TTC549 (cell line): ENCODE measurements around the gene GLI3.

Experiments
- FAIRE-seq: peaks from 2 replicates; lab custom pipeline; 2012; peaks lifted over from hg19 to GRCh38; lab: Jason Lieb, UNC

The GLI3 gene

DNA sequence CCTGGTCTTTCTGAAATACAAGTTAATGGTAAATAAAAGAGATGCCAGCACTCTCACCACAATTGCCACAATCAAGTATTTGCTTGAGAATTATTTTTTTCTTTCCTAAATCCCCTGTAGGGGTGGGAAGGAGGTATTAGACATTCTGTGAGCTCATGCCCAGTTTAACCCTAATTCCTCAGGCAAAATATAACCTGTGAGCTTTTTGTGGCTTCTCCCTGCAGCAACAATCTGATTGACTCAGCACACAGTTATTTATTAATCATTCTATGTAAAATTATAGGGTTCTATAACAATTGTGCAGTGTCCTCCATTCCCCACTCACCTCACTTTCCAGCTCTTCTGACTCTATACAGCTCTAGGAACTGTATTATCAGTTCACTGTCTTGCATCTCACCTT is 66.3 kb downstream of the GLI3 start:
- no peak for FAIRE-seq

GRCh38 chr7:42168512-42168911 is 68.5 kb downstream of the GLI3 start:
- no peak for FAIRE-seq

DNA sequence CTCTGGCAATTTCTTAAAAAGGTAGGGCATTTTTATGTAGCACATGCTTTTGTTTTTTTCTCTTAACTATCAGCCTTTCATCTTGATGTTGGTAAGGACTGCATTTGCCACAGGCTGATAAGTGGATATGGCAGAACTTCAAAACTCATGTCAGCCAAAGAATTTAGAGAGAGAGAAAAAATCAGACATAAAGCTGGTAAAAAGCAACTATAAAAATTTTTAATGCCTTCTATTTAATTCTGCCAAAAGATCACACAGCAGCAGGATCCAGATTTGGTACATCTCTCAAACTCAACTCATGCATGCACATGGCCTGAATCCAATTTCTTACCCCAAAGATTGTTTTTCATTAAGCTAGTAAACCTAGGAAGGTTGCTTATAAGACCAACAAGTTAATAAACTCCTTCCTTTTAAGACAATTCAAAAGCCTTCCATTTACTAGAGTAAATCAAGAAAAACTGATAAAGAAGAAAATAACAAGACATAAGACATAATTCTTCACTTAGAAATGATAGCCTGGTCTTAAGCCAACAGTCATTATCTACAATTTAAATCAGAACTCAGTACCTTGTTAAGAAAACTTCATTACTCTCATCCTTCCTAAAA is 69.3 kb downstream of the GLI3 start:
- no peak for FAIRE-seq

- FAIRE-seq = no peak
These were observed 69.8 kb downstream of the GLI3 start for GRCh38 chr7:42167206-42167605.

- no peak for FAIRE-seq
These were observed 72.1 kb downstream of the GLI3 start for GRCh38 chr7:42164881-42165428.

GRCh38 chr7:42162560-42163325 is 74.3 kb downstream of the GLI3 start:
- no peak for FAIRE-seq

- no peak for FAIRE-seq
These were observed 75.3 kb downstream of the GLI3 start for GRCh38 chr7:42161719-42162118.

GRCh38 chr7:42161110-42161509 is 75.9 kb downstream of the GLI3 start:
- no peak for FAIRE-seq

DNA sequence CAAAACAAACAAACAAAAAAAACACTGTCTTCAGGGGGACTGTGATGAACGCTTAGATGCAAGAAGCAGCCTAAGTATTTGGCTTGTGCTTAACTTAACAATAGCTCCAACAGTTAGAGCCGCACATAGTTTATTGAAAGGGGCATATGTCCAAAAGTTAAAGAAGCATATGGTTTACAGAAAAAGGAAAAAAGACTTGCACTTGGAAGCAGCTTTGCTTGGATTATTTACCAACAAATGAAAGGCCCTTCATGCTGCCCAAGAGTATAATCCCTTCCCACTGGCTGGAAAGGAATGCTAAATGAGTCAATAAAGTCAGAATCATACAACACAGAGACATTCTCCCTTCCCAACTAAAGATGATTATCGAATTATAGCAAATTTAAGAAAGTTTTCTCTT is 77.9 kb downstream of the GLI3 start:
- no peak for FAIRE-seq

- FAIRE-seq = no peak
These were observed 79.9 kb downstream of the GLI3 start for GRCh38 chr7:42156967-42157721.

GRCh38 chr7:42156291-42156865 is 80.6 kb downstream of the GLI3 start:
- no peak for FAIRE-seq

DNA sequence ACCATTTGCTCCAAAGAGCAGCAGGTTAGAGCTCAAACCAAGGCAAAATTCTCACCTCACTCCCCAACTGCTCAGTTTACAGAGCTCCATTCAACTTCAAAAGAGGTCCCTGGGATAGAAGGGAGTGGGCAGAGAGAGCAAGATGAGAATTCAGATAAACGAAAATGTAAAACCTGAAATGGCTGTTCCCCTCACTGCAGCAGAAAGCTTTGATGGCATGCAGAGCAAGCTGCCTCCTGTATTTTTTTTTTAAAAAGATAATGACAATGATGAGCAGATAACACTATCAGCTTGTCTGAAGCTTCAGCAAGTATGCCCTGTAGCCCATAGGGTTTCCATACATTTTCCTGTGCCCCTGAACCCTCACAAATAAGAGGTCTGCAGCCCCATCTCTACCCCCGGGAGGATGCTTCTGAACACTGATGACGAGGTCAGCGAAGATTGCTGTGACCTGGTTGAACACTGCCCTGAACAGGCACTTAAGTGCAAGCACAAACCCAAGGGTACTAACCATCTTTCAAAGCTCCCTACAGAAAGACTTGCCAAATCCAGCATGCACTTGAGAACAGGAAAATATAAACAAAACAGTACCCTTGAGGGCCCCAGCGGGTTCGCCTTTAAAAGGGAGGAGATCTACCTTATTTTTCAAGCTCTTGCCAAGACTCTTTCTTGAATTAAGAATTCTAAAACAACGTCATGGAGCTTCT is 81.3 kb downstream of the GLI3 start:
- FAIRE-seq = no peak

GRCh38 chr7:42154173-42154572 is 82.8 kb downstream of the GLI3 start:
- FAIRE-seq = no peak

GRCh38 chr7:42152329-42153205 is 84.4 kb downstream of the GLI3 start:
- no peak for FAIRE-seq

DNA sequence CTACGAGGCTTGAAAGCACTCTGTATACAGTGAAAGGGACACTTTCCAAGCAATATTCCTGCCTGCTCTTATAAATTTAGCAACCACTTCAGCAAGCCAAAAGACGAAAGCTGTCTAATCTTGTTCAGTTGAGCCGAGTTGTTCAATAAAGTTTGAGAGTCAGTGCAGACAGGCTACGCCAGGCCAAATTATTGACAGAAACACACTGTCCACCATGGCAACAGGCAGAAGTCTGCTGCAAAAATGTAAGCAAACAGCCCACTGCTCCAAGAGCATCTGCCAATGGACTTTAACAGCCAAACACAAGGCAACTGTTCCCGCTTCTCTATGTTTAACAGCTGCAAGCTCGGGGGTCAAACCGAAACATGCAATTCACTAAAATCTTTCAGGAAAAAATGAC is 85.7 kb downstream of the GLI3 start:
- FAIRE-seq = no peak

- FAIRE-seq = no peak
These were observed 91.5 kb downstream of the GLI3 start for GRCh38 chr7:42145539-42145938.

DNA sequence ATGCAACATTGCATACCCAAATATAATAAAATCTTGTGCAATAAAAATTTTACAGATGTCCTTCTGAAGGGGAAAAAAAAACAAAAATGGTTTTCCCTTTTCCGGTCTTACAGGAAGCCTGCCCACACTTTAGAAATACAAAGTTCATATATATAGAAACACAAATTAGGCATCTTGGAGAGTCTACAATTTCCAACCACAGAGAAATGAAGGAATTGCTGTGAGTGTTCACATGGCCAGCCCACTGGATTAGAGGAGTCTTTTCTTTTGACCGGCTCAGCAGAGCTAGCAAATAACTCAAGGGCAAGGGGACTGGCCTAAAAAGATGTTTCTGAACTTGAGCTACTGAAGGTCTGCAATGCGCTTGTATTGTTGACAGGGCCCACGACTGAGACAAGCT is 92.4 kb downstream of the GLI3 start:
- no peak for FAIRE-seq

- FAIRE-seq = no peak
These were observed 93.1 kb downstream of the GLI3 start for GRCh38 chr7:42143711-42144600.

GRCh38 chr7:42142089-42142488 is 94.9 kb downstream of the GLI3 start:
- no peak for FAIRE-seq

DNA sequence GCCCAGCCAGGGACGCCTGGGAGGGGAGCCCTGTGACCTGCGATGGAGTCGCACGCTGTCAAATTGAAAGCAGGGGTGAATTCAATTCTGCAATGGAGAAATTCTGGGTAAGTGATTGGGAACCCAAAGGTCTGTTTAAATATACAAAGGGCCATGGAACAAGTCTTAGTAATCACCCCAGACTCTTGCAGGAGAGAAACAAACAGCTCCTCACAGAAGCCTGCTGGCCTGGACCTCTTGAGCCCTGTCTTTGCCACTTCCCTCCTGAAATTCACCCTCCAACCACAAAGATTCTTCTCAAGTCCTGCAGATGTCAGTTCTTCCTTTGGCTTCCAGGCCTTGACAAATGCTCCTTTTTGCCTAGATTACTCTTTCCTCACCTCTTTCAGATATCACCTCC is 97.3 kb downstream of the GLI3 start:
- no peak for FAIRE-seq
